ENCODE measurements around the gene BPNT1. TPM values are rescaled to one million over a fixed set of nuclear protein-coding genes. Genes with fewer than 3 reads are reported as not detected.
A peak's percentile ranks its signal among the peaks of the same experiment; 100 is the strongest.

The BPNT1 gene
- total and polyA plus RNA-seq, 2 of the 13 experiments (the other 11 are each of a cell fraction or from before 2014, with no cell fraction given), result 35.2 to 43.9 TPM

DNA sequence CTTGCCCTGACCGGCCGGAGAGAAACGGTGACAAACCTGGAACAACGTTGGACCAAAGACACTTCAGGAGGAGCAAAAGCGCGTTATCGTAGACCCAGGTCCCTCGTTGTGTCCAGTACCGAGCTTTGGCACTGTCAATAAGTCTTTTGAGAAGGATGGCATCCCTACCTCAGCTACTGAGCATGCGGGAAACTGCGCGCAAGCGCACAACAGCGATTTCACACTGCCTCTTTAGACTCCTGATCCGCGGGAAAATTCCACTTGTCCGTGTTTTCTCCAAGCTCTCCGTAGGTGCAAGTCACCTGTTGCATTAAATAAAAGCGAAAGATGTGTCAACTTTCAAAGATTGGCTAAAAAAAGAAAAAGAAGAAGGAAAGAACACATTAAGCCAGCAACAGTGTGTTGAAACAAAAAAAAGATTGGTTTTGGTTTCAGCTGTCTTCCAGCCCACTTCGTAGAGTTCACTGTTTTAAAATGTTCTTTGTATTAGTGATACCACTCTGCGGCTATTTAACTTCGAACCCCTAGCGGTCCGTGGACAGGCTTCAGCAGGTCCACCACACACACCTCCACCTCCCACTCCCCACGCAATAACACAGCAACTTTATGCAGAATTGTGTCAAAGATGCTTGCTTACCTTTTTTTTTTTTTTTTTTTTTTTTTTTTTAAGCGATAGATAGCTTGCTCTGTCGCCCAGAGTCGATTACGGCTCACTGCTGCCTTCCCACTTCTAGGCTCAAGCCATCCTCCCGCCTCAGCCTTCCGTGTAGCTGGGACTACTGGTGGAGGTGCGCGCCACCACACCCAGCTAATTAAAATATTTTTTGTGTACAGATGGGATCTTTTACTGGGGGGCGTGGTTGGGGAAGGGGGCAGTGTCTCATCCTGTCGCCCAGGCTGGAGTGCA, at the start of gene BPNT1 (continued):
- 0 out of 2 replicates have a peak, but pooled peaks have one; percentile 13 for TF ChIP-seq NR2F6 (IDR thresholded peaks at IDR 0.05)
- TF ChIP-seq NR2F6 (CRISPR knock-in tag; IDR thresholded peaks at IDR 0.05), result no peak
- no peak for TF ChIP-seq ZNF431 (CRISPR knock-in tag; IDR thresholded peaks at IDR 0.05; ENCODE audit: borderline replicate concordance, low read depth)
- TF ChIP-seq YEATS4 (CRISPR knock-in tag; IDR thresholded peaks at IDR 0.05; ENCODE audit: borderline replicate concordance), result peak; percentile 27; the same call in 1 of the 2 replicates
- TF ChIP-seq IKZF4 (CRISPR knock-in tag; IDR thresholded peaks at IDR 0.05; ENCODE audit: borderline replicate concordance, low read depth, not compliant biosample characterization), result no peak
- TF ChIP-seq ZNF3 (CRISPR knock-in tag; IDR thresholded peaks at IDR 0.05), result no peak
- TF ChIP-seq, protein P1, sequence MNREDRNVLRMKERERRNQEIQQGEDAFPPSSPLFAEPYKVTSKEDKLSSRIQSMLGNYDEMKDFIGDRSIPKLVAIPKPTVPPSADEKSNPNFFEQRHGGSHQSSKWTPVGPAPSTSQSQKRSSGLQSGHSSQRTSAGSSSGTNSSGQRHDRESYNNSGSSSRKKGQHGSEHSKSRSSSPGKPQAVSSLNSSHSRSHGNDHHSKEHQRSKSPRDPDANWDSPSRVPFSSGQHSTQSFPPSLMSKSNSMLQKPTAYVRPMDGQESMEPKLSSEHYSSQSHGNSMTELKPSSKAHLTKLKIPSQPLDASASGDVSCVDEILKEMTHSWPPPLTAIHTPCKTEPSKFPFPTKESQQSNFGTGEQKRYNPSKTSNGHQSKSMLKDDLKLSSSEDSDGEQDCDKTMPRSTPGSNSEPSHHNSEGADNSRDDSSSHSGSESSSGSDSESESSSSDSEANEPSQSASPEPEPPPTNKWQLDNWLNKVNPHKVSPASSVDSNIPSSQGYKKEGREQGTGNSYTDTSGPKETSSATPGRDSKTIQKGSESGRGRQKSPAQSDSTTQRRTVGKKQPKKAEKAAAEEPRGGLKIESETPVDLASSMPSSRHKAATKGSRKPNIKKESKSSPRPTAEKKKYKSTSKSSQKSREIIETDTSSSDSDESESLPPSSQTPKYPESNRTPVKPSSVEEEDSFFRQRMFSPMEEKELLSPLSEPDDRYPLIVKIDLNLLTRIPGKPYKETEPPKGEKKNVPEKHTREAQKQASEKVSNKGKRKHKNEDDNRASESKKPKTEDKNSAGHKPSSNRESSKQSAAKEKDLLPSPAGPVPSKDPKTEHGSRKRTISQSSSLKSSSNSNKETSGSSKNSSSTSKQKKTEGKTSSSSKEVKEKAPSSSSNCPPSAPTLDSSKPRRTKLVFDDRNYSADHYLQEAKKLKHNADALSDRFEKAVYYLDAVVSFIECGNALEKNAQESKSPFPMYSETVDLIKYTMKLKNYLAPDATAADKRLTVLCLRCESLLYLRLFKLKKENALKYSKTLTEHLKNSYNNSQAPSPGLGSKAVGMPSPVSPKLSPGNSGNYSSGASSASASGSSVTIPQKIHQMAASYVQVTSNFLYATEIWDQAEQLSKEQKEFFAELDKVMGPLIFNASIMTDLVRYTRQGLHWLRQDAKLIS (CRISPR knock-in tag; IDR thresholded peaks at IDR 0.05), result 0 out of 2 replicates have a peak, but pooled peaks have one; percentile 15
- no peak for TF ChIP-seq HMGA1 (CRISPR knock-in tag; conservative IDR thresholded peaks at IDR 0.05)
- TF ChIP-seq, protein P2, sequence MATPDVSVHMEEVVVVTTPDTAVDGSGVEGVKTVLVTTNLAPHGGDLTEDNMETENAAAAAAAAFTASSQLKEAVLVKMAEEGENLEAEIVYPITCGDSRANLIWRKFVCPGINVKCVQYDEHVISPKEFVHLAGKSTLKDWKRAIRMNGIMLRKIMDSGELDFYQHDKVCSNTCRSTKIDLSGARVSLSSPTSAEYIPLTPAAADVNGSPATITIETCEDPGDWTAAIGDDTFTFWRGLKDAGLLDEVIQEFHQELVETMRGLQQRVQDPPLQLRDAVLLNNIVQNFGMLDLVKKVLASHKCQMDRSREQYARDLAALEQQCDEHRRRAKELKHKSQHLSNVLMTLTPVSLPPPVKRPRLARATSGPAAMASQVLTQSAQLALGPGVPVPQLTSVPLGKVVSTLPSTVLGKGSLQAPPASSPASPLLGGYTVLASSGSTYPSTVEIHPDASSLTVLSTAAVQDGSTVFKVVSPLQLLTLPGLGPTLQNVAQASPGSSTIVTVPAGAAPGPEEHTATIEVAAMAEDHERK (CRISPR knock-in tag; IDR thresholded peaks at IDR 0.05; ENCODE audit: low read depth), result no peak
- no peak for TF ChIP-seq ATM (IDR thresholded peaks at IDR 0.05; ENCODE audit: borderline replicate concordance)
- no peak for TF ChIP-seq CBX2 (IDR thresholded peaks at IDR 0.05; ENCODE audit: low read depth, low read length)
- no peak for TF ChIP-seq CBX2 (CRISPR knock-in tag; IDR thresholded peaks at IDR 0.05; ENCODE audit: low read depth)
- TF ChIP-seq CREM (IDR thresholded peaks at IDR 0.05), result 0 out of 2 replicates have a peak, but pooled peaks have one; percentile 58
- no peak for TF ChIP-seq CREM (CRISPR knock-in tag; IDR thresholded peaks at IDR 0.05)
- no peak for TF ChIP-seq TP53 (CRISPR knock-in tag; conservative IDR thresholded peaks at IDR 0.05)
- TF ChIP-seq POLR2AphosphoS2 (IDR thresholded peaks at IDR 0.05; ENCODE audit: low read depth, low read length), result no peak
- TF ChIP-seq DDIT3 (CRISPR knock-in tag; IDR thresholded peaks at IDR 0.05), result no peak
- TF ChIP-seq ZNF891 (CRISPR knock-in tag; IDR thresholded peaks at IDR 0.05), result no peak
- TF ChIP-seq PRMT3 (CRISPR knock-in tag; IDR thresholded peaks at IDR 0.05; ENCODE audit: borderline replicate concordance, low read depth), result no peak
- TF ChIP-seq, protein P3, sequence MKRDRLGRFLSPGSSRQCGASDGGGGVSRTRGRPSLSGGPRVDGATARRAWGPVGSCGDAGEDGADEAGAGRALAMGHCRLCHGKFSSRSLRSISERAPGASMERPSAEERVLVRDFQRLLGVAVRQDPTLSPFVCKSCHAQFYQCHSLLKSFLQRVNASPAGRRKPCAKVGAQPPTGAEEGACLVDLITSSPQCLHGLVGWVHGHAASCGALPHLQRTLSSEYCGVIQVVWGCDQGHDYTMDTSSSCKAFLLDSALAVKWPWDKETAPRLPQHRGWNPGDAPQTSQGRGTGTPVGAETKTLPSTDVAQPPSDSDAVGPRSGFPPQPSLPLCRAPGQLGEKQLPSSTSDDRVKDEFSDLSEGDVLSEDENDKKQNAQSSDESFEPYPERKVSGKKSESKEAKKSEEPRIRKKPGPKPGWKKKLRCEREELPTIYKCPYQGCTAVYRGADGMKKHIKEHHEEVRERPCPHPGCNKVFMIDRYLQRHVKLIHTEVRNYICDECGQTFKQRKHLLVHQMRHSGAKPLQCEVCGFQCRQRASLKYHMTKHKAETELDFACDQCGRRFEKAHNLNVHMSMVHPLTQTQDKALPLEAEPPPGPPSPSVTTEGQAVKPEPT (CRISPR knock-in tag; IDR thresholded peaks at IDR 0.05; ENCODE audit: low read depth), result no peak
- TF ChIP-seq, protein P4, sequence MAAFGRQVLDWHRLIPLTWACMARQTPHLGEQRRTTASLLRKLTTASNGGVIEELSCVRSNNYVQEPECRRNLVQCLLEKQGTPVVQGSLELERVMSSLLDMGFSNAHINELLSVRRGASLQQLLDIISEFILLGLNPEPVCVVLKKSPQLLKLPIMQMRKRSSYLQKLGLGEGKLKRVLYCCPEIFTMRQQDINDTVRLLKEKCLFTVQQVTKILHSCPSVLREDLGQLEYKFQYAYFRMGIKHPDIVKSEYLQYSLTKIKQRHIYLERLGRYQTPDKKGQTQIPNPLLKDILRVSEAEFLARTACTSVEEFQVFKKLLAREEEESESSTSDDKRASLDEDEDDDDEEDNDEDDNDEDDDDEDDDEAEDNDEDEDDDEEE (CRISPR knock-in tag; IDR thresholded peaks at IDR 0.05), result 0 out of 2 replicates have a peak, but pooled peaks have one; percentile 31

All from HepG2 (cell line).